GM21825 (cell line): ENCODE data around the gene ZNF343.
A peak's percentile ranks its signal among the peaks of the same experiment; 100 is the strongest.
"Not testable (repeated sequence)": the region's sequence is repeated elsewhere in the genome, so short reads cannot be mapped to it uniquely, and the experiment has no call there.

Source experiments
- ATAC-seq: cut with Tn5 transposase; IDR thresholded peaks from one replicate; pipeline ENCODE4 v1.9.1; 2021; ENCODE audit warnings: mild to moderate bottlenecking, moderate library complexity; ENCODE audit not compliant: unreplicated experiment

The ZNF343 gene

DNA sequence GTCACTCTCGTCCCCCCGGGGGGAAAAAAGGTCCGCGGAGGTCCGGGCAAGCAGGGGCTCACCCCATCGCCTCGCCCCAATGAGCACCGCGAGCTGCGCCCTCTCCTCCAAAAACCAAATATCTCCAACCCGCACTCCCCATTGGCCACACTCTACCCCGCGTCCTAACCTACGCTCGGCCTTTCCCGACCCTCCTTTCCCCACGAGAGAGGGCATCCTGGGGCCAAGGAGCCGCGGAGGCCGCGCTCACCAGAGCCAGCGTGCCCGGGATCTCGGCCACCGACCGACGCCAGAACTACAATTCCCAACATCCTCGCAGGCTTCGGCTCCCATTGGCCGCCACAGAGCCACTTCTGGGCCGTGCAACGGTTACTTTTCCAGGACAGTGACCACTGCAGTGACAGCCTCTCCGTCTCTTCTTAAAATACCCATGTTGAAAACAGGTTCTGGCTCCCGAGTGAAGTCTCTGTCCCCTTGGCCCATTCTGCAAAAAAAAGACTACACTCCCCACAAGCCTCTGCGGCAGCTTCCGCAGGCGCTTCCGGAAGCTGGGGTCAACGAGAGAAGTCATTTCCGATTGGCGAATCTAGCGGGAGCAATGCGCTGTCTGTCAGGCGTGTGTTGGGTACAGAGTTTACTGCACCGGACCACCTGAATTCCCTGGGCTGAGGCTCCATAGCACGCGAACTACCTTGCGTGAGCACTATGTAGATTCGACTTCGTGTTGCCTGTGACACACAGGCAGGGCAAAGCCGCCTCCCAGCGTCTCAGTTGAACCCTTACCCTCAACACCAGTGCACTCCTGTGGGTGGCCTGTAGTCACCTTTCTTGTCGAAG is at the start of gene ZNF343:
Gene ZNF343 (minus strand): TSS at position 285 of the 837 bp plus-strand sequence. CDS start 15,020 bp downstream, outside the sequence.
- ATAC-seq, result peak; percentile 93

DNA sequence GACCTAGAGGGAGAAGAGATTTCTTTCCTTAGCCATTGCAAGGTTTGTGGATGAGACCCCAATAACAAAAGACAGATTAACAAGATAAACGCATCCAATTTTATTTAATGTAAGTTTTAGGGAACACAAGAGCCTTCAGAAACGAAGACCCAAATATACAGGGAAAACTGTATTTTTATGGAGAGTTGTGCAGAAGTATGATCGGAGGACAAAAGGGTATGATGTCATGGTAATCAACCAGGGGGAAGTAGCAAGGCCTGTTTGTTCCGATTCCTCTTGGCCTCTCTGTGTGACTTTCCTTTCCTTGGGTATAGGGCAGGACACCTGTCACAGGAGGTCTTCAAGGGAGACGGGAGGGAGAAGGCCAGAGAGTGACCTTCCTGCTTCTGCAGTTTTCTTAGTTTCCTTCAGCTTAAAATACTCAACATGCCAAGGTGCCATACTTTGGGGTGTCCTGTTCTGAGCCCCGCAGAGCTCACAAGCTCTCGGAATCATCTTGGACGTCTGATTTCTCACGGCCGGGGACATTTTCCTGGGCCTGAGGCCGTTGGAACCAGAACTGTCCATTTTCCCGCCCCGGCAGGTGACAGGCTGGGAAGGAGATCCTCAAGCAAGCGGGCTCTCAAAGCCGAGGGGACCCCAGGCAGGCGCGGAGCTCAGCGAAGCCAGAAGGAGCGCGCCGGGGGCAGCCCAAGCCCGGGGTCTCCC is 49.3 kb upstream of the ZNF343 start:
- ATAC-seq, result no peak

DNA sequence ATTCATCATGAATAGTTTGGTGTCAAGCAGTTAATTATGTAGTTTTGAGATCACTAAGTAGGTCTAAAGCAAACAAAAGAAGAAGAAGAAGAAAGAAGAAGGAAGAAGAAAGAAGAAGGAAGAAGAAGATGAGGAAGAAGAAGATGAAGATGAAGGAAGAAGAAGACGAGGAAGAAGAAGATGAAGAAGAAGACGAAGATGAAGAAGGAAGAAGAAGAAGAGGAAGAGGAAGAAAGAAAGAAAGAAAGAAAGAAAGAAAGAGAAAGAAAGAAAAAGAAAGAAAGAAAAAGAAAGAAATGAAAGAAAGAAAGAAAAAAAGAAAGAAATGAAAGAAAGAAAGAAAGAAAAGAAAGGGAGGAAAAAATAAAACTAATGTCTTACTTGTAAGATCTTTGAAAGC is 36.9 kb upstream of the ZNF343 start:
- no peak for ATAC-seq

DNA sequence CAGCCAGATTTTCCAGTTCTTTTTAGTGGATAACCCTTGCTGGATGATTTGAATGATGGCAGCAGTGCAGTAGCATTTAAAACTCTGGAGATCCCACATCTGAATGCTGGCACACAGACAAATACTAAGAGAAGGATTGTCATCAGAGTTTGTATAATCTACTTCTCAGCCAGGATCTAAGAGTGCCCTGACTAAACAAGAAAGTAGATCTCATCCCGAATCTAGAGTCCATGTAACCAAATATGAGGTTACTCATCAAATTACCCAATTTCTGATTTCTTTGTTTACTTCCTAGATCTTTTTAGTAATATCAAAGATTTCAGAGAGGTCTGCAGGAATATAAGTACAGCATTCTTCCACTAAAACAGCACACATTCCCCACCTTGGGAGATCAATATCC is 35.5 kb upstream of the ZNF343 start:
- no peak for ATAC-seq

DNA sequence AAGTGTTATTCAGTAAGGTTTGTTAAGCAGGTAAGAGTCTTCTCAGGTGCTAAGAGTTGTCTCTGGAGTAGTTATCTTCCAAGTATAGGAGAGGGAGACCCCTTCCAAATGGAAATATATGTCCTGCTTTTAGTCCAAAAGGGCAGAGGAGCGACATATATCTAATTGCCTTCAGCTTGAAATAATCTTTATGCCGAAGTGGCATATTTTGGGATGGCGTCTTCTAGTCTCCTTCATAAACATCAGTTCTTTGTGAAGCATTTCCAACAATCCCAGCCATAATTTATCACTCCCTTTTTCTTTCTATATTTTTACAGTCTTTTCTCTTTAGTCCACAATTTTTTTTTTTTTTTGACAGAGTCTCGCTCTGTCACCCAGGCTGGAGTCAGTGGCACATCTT is 33.6 kb upstream of the ZNF343 start:
- ATAC-seq, result no peak

DNA sequence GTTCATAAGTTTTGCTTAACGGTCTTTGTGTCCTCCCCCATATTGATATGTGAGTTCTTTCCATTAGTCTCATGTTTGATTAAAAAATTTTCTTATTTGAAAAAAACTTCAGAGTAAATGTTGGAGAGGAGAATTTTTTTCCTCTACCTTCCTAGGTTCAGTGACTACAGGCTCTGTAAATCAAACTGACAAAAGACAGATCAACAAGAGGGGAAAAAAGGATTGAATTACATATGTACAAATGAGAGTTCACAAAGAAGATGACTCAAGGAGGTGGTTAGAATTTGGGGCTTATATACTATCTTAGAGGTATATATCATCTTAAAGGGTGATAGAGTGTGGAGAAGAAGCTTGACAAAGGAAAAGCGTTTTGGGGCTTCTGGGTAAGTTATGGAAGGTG is 33.2 kb upstream of the ZNF343 start:
- no peak for ATAC-seq

DNA sequence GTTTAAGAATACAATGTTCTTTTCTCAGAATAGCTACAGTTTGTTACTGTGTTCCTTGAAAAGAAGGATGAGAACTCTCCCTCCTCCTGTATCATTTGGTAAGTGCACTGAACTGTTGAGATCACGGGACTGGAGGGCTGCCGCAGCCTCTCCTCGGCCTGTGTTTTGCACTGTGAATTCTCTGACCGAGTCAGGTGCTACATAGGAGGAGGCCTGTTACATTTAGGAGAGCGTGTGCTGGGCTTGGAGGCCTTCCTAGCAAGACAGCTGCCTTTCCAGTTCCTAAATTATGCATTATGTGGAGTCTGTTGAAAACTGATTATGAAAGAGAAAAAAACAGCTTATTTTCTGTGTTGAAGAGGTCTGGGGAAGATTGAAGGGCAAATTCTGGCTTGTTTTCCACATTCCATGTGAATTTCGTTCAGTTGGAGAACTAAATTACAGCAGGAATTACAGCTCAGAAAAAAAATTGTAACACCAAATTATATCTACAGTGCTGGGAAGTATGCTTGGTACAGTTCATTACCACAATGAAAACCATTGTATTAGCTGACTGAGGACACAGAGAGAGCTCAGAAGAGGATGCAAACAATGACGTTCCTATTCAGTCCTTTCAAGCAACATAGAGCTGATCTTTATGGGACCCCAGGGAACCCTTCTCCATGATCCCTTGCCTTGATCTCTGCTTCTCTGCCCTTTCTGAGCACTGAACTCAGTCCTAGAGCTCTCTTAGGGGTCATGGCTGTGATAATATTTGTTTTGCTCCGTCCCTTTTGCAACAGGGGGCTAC is 30.4 kb upstream of the ZNF343 start:
- no peak for ATAC-seq

DNA sequence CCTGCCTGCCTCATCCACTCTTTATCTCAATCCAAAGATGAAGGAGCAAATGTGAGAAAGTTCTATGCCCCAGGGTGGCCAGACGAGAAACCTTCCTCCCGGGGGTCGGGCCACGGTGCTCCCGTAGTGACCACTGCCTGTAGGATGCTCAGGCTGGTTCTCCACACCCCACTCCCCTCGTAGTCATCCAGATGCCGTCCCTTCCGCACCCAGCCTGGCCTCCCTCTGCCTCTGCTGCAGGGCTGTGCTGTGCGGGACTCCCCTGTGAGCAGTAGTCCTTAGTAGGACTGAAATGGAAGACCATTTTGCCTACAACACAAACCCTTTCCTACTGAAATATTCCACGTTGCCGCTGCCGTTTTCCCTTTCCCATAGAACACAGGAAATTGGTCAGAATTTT is 29.6 kb upstream of the ZNF343 start:
- no peak for ATAC-seq

DNA sequence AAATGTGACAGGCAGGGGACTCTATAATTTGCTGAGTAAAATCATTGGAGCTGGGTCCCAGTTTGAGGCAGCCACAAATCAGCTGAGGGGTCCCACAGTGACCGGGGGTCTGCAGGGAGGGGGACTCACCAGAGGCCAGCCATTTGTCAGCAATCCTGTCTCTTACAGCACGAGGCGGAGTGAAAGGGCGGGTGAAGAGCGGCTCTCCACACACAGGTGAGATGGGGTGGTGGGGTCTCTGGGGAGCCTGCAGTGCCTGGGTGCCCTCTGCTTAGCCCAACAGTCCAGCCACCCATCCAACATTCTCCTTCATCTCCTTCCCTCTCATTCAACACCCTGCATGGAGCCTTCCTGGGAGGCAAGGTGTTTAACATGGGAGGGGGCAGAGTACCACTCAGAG is 28.4 kb upstream of the ZNF343 start:
- no peak for ATAC-seq

DNA sequence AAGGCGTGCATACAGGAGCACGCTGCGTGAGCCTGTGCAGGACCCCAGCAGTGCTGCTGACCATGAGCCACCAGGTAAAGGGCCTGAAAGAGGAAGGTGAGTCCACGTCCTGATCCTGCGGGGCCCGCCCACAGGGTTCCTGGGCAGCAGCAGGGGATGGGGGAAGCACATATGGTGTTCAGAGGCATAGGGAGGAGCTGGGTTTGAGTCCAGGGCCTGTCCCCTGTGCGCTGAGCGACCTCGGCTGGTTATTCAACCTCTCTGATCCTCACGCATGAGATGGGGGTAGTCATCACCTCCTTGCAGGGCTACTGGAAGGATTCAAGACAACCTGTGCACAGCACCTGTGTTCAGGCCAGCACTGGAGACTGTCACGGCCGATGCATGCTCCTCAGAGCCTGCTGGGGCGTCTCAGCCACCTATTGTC is 27.9 kb upstream of the ZNF343 start, which contains the start of gene TMC2:
Gene TMC2 (plus strand): TSS at position 14 of the 427 bp plus-strand sequence. CDS start 49 bp downstream, at position 63.
- no peak for ATAC-seq

DNA sequence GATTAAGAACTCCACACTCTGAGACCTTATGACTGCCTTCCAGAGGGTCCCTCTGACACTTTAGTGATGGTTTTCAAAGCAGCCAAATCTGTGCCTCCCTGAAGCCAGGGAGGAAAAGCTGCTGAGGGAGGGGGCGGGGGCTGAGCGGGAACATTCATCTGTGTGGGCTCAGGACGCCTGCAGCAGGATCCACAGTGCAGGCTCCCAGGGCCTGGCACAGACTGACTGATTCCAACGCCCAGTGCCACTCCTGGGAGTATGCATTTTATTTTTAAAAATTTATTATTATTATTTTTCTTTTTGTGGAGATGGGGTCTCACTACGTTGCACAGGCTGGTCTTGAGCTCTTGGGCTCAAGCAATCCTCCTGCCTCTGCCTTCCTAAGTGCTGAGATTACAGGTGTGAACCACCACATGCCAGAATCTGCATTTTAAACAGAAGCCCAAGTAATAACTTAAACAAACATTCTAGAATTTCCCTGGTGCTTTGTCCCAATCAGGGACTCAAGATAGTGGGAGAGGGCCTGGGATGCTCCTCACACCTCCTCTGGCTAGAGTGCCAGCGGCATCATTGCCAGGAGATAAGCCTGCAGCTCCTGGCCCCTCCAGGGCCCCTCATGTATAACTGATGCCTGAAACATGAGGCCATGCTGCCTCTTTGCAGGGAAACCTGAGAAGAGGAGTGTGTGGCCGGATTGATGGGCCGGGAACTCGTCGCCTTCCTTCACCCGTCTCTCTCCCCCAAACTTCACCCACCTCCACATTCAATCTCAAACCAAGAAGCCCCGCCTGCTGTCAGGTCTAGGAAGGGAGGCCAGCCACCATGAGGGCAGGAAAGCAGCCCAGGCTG is 27.2 kb upstream of the ZNF343 start:
- ATAC-seq, result no peak

DNA sequence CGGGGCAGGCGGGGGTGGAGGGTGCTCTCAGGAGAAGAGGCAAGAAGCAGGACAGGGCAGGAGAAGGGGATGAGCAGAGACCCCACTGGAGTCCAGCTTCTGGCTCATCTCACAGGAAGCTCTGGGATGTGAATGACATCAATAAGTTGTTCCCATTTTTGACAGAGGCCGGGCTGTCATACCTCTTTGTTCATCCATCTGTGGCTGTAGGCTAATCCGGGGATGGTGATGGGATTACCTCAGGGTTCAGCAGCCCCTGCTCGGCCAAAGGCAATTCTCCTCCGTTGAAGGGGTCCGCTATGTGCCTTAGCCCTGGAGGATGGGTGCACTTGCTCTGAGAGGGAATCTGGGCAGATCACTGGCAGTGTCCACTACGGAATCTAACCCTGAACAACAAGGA is 24.4 kb upstream of the ZNF343 start:
- ATAC-seq, result no peak

DNA sequence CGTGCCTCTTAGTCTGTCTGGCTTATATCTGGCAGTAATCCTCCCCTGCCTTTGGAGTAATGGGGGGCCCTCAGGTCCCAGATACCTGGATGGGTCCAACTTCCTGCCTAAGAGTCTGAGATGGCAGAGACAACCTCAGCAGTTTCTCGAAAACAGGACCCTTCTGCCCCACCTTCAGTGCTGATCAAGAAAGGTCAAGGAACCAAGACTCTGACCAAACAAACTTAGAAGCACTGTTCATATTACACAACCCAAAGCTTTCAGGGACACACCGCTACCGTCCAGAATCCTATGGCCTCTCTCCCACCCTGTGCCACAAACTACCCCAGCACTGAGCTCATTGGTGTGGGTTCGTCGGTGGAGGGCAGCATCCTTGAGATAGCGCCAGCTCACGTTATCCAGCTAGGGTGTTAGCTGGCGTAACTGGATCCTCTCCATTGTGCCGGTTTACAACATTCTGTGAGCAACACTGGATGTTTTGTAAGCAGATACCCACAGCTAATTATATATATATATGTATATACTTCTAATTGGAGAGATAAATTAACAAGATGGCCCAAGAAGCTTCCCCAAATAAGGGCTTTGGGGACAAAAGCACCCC is 20.1 kb upstream of the ZNF343 start:
- ATAC-seq, result no peak

DNA sequence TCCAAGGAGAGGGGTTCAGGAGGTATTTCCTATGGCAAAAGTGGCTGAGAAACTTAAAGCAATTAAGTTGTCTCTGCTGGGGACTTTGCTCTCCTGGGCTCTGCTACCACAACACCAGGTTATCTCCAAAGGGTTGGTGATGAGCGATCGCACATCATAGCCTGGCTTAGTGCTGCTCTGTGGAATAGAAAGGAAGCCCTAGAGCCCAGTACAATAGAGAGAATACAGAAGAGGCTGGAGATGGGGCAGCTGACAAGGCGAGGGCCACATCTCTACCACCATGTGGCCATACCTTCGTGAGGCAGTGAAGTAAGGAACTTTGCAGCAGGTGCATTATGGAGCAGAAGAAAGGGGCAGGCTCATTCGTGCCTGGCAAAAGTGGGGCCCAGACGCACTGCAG is 19.0 kb upstream of the ZNF343 start:
- ATAC-seq, result no peak

DNA sequence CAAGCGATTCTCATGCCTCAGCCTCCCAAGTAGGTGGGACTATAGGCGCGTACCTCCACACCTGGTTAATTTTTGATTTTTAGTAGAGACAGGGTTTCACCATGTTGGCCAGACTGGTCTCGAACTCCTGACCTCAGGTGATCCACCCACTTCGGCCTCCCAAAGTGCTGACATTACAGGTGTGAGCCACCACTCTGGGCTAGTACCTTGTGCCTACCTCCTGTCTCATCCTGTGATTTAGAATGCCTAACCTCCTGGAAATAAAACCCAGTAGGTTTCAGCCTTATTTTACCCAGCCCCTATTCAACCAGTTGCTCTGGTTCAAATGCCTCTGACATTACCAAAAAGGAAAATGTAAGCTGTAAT is 17.5 kb upstream of the ZNF343 start:
- ATAC-seq, result not testable (repeated sequence)

DNA sequence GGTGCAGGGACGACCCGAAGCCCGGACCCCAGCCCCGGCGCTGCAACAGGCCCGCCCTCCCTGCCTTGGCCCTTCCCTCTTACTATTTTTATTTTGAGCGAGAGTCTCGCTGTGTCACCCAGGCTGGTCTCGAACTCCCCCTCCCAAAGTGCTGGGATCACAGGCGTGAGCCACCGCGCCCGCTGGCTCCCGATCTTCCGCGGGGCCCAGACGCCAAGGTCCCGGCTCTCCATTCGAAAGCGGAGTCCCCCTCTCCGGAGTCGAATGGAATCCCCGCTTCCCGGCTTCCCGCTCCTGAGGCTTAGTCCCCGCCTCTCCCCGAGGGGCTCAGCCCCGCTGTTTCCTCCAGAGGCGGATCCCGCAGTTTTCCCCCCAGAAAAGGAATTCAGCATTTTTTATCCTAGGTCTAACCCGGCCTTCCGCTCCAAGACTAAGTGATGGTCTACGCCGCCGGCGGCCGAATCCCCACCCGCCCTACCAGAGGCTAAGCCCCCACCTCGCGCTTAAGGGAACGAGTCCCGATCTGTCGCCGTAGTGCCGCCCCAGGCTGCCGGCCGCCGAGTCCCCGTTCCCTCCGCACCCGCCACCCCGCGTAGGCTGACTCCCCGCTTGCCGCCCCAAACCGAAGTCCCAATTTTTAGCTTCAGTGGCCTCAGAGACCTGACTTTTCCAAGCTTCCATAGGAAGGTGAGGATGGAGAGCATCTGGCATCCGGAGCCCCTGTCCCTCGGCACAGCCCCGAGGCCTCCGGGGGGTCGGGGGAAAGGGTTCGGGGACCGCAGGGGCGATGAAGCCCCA is 16.2 kb upstream of the ZNF343 start:
- peak; percentile 27 for ATAC-seq

DNA sequence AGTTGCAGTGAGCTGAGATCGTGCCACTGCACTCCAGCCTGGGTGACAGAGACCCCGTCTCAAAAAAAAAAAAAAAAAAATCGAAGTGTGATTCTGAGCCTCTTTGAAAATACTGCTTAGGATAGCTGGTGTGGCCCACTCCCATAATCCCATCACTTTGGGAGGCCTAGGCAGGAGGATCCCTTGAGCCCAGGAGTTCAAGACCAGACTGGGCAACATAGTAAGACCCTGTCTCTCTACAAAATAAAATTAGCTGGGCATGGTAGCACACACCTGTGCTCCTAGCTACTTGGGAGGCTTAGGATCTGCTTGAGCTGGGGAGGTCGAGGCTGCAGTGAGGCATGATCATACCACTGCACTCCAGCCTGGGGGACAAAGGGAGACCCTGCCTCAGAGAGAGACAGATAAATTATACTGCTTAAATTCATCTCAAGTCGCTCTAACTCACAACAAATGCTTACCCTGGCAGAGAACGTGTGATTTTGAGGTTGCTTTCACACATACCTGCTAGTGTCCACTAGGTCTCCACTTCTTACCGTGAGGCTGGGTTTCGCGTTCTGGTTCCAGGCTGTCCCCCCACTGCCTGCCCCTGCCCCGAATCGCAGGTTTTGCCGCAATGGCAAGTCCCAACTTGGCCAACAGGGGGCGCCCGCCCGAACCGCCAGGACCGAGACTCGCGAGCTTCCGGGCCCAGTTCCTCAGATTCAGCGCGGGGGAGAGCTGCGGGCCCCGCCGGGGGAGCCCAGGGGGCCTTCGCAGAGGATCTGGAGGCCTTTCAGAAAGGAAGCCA is 15.4 kb upstream of the ZNF343 start:
- peak; percentile 70 for ATAC-seq

DNA sequence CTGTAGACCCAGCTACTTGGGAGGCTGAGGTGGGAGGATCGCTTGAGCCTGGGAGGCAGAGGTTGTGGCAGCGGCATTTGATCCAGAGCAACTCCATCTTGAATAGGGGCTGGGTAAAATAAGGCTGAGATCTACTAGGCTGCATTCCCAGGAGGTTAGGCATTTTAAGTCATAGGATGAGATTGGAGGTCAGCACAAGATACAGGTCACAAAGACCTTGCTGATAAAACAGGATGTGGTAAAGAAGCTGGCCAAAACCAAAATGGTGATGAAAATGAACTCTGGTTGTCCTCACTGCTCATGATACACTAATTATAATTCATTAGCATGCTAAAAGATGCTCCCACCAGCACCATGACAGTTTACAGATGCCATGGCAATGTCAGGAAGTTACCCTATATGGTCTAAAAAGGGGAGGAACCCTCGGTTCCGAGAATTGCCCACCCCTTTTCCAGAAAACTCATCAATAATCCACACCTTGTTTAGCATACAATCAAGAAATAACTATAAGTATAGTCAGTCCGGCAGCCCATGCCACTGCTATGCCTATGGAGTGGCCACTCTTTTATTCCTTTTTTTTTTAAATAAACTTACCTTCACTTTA is 14.2 kb upstream of the ZNF343 start:
- ATAC-seq, result not testable (repeated sequence)
